ENCODE measurements around the gene GABARAPL2.
A peak's percentile ranks its signal among the peaks of the same experiment; 100 is the strongest.
"Not testable (repeated sequence)": the region's sequence is repeated elsewhere in the genome, so short reads cannot be mapped to it uniquely, and the experiment has no call there.

Gene GABARAPL2

GRCh38 chr16:75591927-75592326, 25.7 kb downstream of the GABARAPL2 start:
- DNase-seq, result not testable (repeated sequence)

DNA sequence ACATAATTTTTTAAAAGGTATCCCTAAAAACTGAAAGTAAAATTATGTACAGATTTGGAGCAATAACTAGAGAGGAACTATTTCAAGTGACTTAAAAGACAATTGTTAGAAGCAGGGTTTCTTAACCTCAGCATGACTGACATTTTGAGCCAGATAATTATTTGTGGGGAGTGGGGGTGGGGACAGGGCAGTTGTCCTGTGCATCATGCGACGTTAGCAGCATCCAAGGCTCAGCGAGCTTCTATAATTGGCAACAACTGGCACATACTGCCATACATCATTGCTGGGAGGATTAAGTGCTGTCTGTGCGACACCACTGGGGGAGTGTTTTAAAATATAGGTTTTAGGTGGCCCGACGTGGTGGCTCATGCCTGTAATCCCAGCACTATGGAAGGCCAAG, 27.1 kb downstream of the GABARAPL2 start:
- DNase-seq, result no peak

DNA sequence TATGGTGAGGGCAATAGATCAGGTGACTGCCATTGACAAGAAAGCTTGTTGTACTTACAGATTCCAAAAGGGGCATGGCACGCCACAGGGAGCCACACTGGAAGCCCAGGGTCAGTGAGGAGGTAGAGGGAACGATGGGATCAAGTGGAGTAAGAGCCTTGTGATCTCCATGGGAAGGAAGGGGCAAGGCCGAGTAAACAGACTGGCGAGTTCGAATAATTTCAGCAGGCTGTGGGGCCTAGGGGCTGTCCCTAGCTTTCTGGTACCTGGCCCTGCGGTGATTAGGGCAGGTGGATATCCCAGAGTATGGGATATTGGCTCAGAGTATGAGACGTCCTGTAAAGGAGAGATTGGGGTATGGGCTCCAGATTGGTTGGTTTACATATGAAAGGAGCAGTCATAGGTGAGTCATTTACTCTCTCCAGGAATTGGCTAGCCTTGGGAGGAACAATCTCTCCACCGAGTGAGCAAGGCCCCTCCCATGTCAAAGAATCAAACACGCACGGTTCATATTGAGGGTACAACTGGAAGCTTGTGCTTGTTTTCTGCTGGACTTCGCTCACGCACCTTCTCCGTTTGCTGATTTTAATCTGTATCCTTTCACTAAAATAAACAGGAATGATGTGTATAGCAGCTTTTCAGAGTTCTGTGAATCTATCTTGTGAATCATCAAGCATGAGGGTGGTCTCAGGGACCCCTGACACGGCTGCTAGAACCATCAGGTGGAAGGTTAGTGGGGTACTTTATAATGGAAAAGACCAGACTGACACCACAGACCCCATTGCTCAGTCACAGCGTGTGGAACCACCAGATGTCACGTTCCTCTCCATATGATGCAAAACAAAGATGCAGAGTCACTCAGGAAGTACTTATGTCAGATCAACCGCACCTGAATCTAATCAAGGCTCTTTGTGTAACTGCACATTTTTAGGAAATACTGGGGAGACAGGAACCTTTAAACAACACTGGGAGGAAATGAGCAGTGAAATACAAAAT, 27.9 kb downstream of the GABARAPL2 start:
- DNase-seq, result no peak

DNA sequence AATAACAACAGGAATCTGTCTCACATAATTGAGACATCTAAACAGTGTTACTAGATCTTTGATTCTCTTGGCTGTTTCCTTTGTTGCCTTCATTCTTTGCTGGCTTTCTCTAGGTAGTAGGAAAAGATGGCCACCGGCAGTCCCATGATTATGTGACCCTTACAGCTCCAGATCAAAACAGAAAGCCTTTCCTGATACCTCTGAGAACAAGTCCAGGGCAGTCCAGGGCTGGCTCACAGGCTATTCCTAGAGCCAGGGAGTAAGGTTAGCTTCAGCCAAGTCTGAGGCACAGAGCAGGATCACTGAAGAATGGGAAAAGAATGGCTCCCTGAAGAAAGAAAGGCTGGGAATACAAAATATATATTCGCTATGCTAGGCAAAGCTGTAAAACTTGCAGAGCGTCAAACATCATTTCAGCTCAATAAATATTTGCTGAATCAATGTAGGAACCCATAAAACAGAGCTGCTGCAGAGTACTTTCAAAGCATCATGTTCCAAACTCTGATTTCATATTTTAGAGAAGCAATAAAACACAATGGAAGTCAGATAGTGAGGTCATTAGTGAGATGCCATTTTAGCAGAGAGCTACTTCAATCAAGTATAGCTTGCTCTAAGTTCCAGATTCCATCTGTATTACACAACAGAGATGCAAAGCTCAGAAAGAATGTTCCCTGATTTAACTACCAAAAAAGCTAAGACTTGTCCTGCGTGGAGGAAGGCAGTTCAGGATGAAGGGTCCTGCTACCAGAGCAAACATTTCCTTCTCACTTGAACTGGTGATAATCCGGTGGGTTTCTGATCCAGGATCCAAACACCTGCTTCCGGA, 33.5 kb downstream of the GABARAPL2 start:
- no peak for DNase-seq

DNA sequence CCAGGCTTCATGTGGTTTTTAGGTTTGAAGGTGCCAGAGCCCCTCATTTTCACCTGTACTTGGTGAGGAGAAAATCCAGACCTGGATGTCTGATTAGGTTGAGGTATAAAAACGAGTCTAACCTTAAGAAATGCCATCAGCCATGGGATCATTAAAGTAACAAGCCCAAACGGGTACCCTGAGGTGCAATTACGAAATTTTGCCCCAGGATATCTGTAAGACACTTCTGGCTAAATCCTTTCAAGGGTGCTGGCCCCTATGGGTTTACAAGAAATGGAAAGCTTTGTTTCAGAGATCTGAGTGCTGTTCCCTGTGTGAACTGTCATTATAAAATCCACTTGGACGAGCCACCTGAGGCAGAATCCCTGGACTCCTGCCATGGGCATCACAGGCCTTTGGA, 37.1 kb downstream of the GABARAPL2 start:
- DNase-seq, result no peak

DNA sequence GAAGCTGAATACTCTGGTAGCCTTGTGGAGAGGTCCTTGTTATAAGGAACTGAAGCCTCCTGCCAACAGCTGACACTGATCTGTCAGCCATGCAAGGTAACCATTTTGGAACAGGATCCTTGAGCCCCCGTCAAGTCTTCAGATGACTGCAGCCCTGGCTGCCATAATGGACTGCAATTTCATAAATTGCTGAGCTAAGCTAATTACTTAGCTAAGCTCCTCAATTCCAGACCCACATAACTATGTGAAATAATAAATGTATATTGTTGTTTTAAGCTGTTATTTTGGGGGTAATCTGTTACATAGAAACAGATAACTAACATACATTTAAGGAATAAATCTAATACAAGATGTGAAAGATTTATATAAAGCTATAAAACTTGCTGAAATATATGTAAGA, 40.3 kb downstream of the GABARAPL2 start:
- DNase-seq, result no peak

- DNase-seq, result no peak
Observed at GRCh38 chr16:75614066-75614897, 48.1 kb downstream of the GABARAPL2 start.

DNA sequence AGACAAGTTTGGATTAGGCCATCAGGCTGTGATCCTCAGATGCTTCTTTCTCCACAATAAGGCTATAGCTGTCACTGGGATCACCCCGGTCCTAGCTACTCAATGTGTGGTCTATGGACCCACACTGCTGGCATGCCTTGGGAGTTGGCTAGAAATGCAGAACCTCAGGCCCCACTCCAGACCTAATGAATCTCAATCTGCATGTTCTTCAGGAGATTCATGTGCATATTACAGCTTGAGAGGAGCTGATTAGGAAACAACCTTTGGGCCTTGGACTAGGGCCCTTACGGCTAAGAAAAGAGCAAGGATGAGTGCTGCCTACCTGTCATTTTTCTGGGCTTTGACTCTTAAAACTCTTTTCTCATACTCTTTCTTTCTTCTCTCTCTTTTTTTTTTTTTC, 49.4 kb downstream of the GABARAPL2 start:
- DNase-seq, result no peak

GRCh38 chr16:75616521-75617010, 50.4 kb downstream of the GABARAPL2 start:
- DNase-seq, result no peak

DNA sequence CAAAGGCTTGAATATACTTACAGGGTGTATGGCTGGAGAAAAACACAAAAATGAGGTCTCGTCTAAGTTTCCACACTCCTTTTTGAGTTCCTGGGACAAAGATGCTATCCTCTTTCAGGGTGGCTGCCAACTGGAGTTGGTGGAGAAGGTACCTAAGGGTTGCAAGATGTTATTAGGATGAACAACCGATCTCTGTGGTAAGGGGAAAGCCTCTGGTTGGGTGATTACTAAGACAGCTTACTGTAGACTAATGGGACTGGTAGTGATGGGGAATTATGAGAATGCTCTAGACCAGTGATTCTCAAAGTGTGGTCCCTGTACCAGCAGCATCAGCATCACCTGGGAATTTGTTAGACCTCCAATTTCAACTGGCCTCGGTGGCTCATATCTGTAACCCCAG, 50.9 kb downstream of the GABARAPL2 start:
- no peak for DNase-seq

- no peak for DNase-seq
Observed at GRCh38 chr16:75618780-75619179, 52.6 kb downstream of the GABARAPL2 start.

GRCh38 chr16:75620326-75621169, 54.4 kb downstream of the GABARAPL2 start:
- no peak for DNase-seq

DNA sequence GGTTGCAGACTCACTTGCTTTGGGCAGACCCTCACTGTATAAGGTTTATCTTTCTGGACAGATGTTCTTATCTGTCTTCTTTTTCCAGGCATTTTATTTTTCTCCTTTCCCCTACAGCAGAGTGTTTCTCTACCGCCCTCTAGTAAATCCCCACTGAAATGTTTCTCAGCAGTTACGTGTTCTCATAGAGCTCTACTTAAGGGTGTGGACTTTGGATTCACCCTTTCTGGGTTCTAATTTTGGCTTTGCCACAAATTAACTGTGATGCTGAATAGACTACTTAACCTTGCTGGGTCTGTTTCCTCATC, 54.9 kb downstream of the GABARAPL2 start:
- DNase-seq, result peak in 1 of 4 experiments; percentile 13

DNA sequence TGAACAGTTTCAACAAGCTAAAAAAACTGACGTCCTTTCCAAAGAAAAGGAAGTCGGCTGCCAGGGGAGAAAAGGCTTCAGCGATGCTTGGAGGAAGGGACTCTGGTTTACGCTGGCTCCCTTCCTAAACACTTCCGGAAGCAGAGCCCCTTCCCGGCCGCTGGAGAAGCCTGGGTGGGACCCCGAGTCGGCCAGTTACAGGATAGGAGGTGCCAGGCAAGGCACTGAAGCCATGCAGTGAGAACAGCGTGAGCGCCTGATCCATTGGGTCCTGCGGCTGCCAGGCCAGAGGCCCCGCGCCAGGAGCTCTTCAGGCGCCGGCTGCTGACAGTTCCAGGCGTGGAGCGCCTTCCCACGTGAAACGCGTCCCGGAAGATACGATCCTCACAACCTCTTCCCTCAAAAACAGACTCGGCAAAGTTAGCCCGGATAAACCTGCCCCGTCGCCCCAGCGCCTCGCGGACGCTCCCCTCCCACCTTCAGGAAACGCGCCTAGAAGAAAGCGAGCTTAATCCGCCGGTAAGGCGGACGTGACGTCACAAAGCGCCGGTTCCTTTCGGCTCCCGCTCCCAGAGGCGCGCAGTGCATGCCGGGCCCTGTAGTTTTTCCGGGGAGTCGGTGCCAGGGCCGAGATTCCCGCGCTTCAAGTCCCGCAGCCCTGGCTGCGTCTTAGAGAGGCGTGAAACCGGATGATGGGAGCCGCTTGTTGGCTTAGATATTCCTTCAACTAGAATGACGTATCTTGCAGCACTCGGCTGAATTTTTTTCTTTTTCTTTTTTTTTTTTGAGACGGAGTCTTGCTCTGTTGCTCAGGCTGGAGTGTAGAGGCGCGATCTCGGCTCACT, 56.8 kb downstream of the GABARAPL2 start, which contains the start of gene ADAT1:
ADAT1 (minus strand) TSS at position 521 of the 845 bp plus-strand sequence. CDS start 2,482 bp downstream, outside the sequence.
- DNase-seq, result peak; percentile 98 to 99 (median 98)

DNA sequence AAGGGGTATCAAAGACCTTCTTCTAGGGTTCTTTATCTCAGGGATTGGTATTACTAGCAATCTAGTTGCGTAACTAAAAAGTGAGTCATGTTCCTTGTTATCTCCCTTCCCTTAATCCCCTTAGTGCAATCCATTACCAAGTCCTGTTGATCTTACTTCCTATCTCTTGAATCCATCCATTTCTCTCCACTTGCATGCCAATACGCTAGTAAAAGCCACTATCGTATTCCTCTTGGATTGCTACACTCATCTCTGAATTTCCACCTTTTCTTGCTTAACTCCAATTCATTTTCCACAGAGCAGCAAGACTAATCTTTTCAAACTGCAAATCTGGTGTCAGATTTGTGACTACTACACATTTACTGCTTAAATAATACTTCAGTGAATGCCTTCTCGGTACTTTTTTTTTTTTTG, 58.7 kb downstream of the GABARAPL2 start:
- no peak for DNase-seq

- DNase-seq, result no peak
Observed at GRCh38 chr16:75626806-75627205, 60.6 kb downstream of the GABARAPL2 start.
